HCT116 (cell line): ENCODE results near the gene NUAK2. TPM values are rescaled to one million over a fixed set of nuclear protein-coding genes. Genes with fewer than 3 reads are reported as not detected.
A peak's percentile ranks its signal among the peaks of the same experiment; 100 is the strongest.

ENCODE experiments used
- ATAC-seq: fragments of 200-7000 bp; cut with Tn5 transposase; 2 replicates; pipeline ENCODE4 v1.9.1; 2020; ENCODE audit warnings: mild to moderate bottlenecking, moderate library complexity
- BruUV-seq: library from RNA; stranded (reverse); fragments of 400-500 nt; replicated peaks from 2 replicates; lab custom pipeline; 2021; lab: Mats Ljungman, UMichigan
- CTCF ChIA-PET: fragments of 300-600 bp; sonication (Branson Sonifier 250); formaldehyde crosslinking; loops from one replicate; lab custom pipeline; 2021; ENCODE audit warnings: antibody characterized with exemption; lab: Charles Lee
- POLR2A ChIA-PET: fragments of 300-600, 350-600 bp; sonication (Branson Sonifier 250); formaldehyde crosslinking; loops from one replicate; lab custom pipeline; 2021; ENCODE audit warnings: antibody characterized with exemption; lab: Charles Lee
- RAD21 ChIA-PET, 2 experiments: fragments of 300-600 bp; sonication (Branson Sonifier 250); formaldehyde crosslinking; loops; one replicate each; lab custom pipeline; 2023; ENCODE audit warnings: low total read pairs in 2 of 2; ENCODE audit not compliant: uncharacterized antibody in 2 of 2, unreplicated experiment in 2 of 2, low non-redundant PET in 1 of 2; lab: Charles Lee
- DNase-seq: peaks from one replicate; pipeline ENCODE4 v3.0.0-alpha.2; 2010; ENCODE audit warnings: low read depth, low spot score
- H2AFZ ChIP-seq: fragments of 200-600 bp; shearing (Covaris generic), sonication (generic); 2 replicates; pipeline ENCODE4 v1.6.1; 2017; ENCODE audit warnings: low read depth, mixed run types, mixed read lengths, antibody characterized with exemption, low read length; ENCODE audit not compliant: poor library complexity, severe bottlenecking
- H3K27ac ChIP-seq: 2 replicates; pipeline ENCODE4 v1.5.1; 2012; ENCODE audit warnings: low read depth, low read length
- H3K27me3 ChIP-seq: fragments of 200-600 bp; sonication (generic); 2 replicates; pipeline ENCODE4 v1.6.1; 2016; ENCODE audit warnings: mixed run types, low read length, mixed read lengths; ENCODE audit not compliant: insufficient read depth
- H3K36me3 ChIP-seq, 2 experiments: fragments of 200-500 bp in 1 of 2; fragments of 200-600 bp in 1 of 2; sonication (Bioruptor generic) in 1 of 2; sonication (generic) in 1 of 2; 2 replicates each; pipeline versions ENCODE4 v1.5.1 to v1.6.1; 2014 to 2016; ENCODE audit warnings: low read length in 2 of 2, inconsistent platforms in 1 of 2, mixed read lengths in 1 of 2, mixed run types in 1 of 2; ENCODE audit not compliant: insufficient read depth in 2 of 2, control insufficient read depth in 1 of 2
- H3K4me1 ChIP-seq, 2 experiments: fragments of 200-600 bp in 1 of 2; sonication (generic) in 1 of 2; 2 replicates each; pipeline versions ENCODE4 v1.5.1 to v1.6.1; 2012 to 2017; ENCODE audit warnings: low read length in 2 of 2, inconsistent platforms in 1 of 2, mild to moderate bottlenecking in 1 of 2, mixed read lengths in 1 of 2, mixed run types in 1 of 2, moderate library complexity in 1 of 2; ENCODE audit not compliant: insufficient read depth in 2 of 2, control insufficient read depth in 1 of 2
- H3K4me2 ChIP-seq: fragments of 200-600 bp; sonication (generic); 2 replicates; pipeline ENCODE4 v1.6.1; 2017; ENCODE audit warnings: mixed run types, low read length, mixed read lengths
- H3K4me3 ChIP-seq, 2 experiments: fragments of 200-600 bp in 1 of 2; sonication (generic) in 1 of 2; replicated peaks in 1 of 2; 2 replicates each; pipeline ENCODE4 v1.5.1; 2011 to 2016; ENCODE audit warnings: low read length in 2 of 2, control low read depth in 1 of 2, low read depth in 1 of 2, mild to moderate bottlenecking in 1 of 2, mixed read lengths in 1 of 2, mixed run types in 1 of 2
- H3K79me2 ChIP-seq: fragments of 200-600 bp; sonication (generic); 2 replicates; pipeline ENCODE4 v1.6.1; 2017; ENCODE audit warnings: mild to moderate bottlenecking, mixed run types, low read length, moderate library complexity, mixed read lengths; ENCODE audit not compliant: insufficient read depth
- H3K9ac ChIP-seq: fragments of 200-600 bp; sonication (generic); 2 replicates; pipeline ENCODE4 v1.6.1; 2016; ENCODE audit warnings: low read length, mixed read lengths
- H3K9me2 ChIP-seq: fragments of 200-600 bp; sonication (generic), shearing (Covaris generic); 2 replicates; pipeline ENCODE4 v1.6.1; 2017; ENCODE audit warnings: mixed run types, mild to moderate bottlenecking, moderate library complexity; ENCODE audit not compliant: insufficient read depth
- H3K9me3 ChIP-seq, 2 experiments: fragments of 200-500 bp in 1 of 2; fragments of 200-600 bp in 1 of 2; sonication (Bioruptor generic) in 1 of 2; sonication (generic) in 1 of 2; 2 replicates each; pipeline ENCODE4 v1.6.1; 2014 to 2017; ENCODE audit warnings: low read length in 2 of 2, mixed read lengths in 2 of 2, inconsistent platforms in 1 of 2, low read depth in 1 of 2, mild to moderate bottlenecking in 1 of 2, mixed run types in 1 of 2, moderate library complexity in 1 of 2; ENCODE audit not compliant: control insufficient read depth in 1 of 2, insufficient read depth in 1 of 2
- H4K20me1 ChIP-seq: fragments of 200-600 bp; sonication (generic), shearing (Covaris generic); 2 replicates; pipeline ENCODE4 v1.6.1; 2017; ENCODE audit warnings: mixed run types, mild to moderate bottlenecking, moderate library complexity; ENCODE audit not compliant: insufficient read depth
- CEBPB ChIP-seq: IDR thresholded peaks from 2 replicates; pipeline ENCODE4 v1.6.1; 2012; ENCODE audit warnings: low read depth
- CTCF ChIP-seq, 3 experiments: fragments of 200-600 bp in 1 of 3; sonication (generic) in 1 of 3; IDR thresholded peaks in 2 of 3; conservative IDR thresholded peaks in 1 of 3; 2 replicates each; pipeline ENCODE4 v1.5.1; 2012 to 2017; ENCODE audit warnings: low read depth in 2 of 3, low read length in 2 of 3, antibody characterized with exemption in 1 of 3, borderline replicate concordance in 1 of 3, control low read depth in 1 of 3, mild to moderate bottlenecking in 1 of 3, mixed read lengths in 1 of 3, mixed run types in 1 of 3, moderate library complexity in 1 of 3; ENCODE audit not compliant: insufficient read depth in 1 of 3
- ELF1 ChIP-seq: IDR thresholded peaks from 2 replicates; pipeline ENCODE4 v1.6.1; 2012; ENCODE audit warnings: low read depth, borderline replicate concordance
- POLR2AphosphoS5 ChIP-seq: IDR thresholded peaks from 2 replicates; pipeline ENCODE4 v1.6.1; 2011; ENCODE audit warnings: mild to moderate bottlenecking, low read depth, low read length, moderate library complexity
- SP1 ChIP-seq: IDR thresholded peaks from 2 replicates; pipeline ENCODE4 v1.6.1; 2012; ENCODE audit warnings: low read depth
- TCF7L2 ChIP-seq: IDR thresholded peaks from 2 replicates; pipeline ENCODE4 v1.7.0; 2011; ENCODE audit warnings: borderline replicate concordance, inconsistent platforms; ENCODE audit not compliant: insufficient read depth, insufficient read length; ENCODE audit errors: extremely low read depth
- ZNF274 ChIP-seq: fragments of 200-500 bp; sonication (Bioruptor generic); IDR thresholded peaks from 2 replicates; pipeline ENCODE4 v1.6.1; 2014; ENCODE audit warnings: mild to moderate bottlenecking, low read depth, low read length, inconsistent platforms
- intact Hi-C: fragments of 100-400 bp; cut with micrococcal nuclease; formaldehyde crosslinking; loops from 2 replicates; pipeline ENCODE4 v1.10.0; 2022
- total RNA-seq: library from RNA; stranded (reverse); gene quantifications from one replicate; pipeline ENCODE4 v1.2.1, GENCODE V29; 2021; ENCODE audit not compliant: unreplicated experiment
- TF ChIP-seq, protein P1 (sequence below): IDR thresholded peaks from 2 replicates; pipeline ENCODE4 v1.6.1; 2012
- TF ChIP-seq, protein P2 (sequence below): IDR thresholded peaks from 2 replicates; pipeline ENCODE4 v1.6.1; 2011; ENCODE audit warnings: mild to moderate bottlenecking, low read length, moderate library complexity; ENCODE audit not compliant: insufficient replicate concordance; ENCODE audit errors: extremely low read depth

Gene NUAK2
- total RNA-seq, 1 experiment from 2014 or later = 3.0 TPM

- H3K4me3 ChIP-seq = no peak overlapping the region
- 0 out of 2 replicates have a peak overlapping the region, but pooled peaks have one; percentile 7 for H3K4me2 ChIP-seq
- H3K36me3 ChIP-seq = no peaks in the 10 kb centered on the region
- H3K9ac ChIP-seq = no peak overlapping the region
- H3K27me3 ChIP-seq = no peaks in the 10 kb centered on the region
- no peak overlapping the region for H2AFZ ChIP-seq
- ATAC-seq (no peak), DNase-seq (no peak)
- peaks cover 24 to 52% of the 10 kb centered on the region in 2 experiments for H3K4me1 ChIP-seq
- RAD21 ChIA-PET = interaction anchor here in 1 of 2 experiments (1.2 kb wide), 1 partner anchor 59 kb away, joined by 3 read pairs; no protein-coding TSS in a partner anchor
- BruUV-seq = no TSS peak
- CTCF ChIA-PET = interaction anchor here (0.6 to 1.6 kb wide), 2 partner anchors 10 to 278 kb away, joined by 3 to 4 read pairs; no protein-coding TSS in a partner anchor
- no peaks in the 10 kb centered on the region for H4K20me1 ChIP-seq
- intact Hi-C loops = no loop called here
- TF ChIP-seq ELF1 = no peak
- TF ChIP-seq, protein P1, sequence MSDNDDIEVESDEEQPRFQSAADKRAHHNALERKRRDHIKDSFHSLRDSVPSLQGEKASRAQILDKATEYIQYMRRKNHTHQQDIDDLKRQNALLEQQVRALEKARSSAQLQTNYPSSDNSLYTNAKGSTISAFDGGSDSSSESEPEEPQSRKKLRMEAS = no peak
- TF ChIP-seq ZNF274 = no peak
- no peak for TF ChIP-seq CEBPB
- no peak for TF ChIP-seq SP1
- TF ChIP-seq POLR2AphosphoS5 = no peak
- TF ChIP-seq, all 23 proteins: peak for 0
- H3K79me2 ChIP-seq = no peaks in the 10 kb centered on the region
- no peaks in the 10 kb centered on the region for H3K9me2 ChIP-seq
- no peak overlapping the region for H3K27ac ChIP-seq
- POLR2A ChIA-PET = no interaction called here
- H3K9me3 ChIP-seq = no peaks in the 10 kb centered on the region
Observed at GRCh38 chr1:205266611-205267305, 54.8 kb downstream of the NUAK2 start.

GRCh38 chr1:205263580-205264190, 57.9 kb downstream of the NUAK2 start:
- DNase-seq (no peak), ATAC-seq (no peak)
- Histone ChIP-seq H3K9ac (no peak overlapping the region), H3K79me2 (no peaks in the 10 kb centered on the region), H3K27me3 (no peaks in the 10 kb centered on the region), H3K36me3 (no peaks in the 10 kb centered on the region), H3K4me3 (no peak overlapping the region), H2AFZ (no peak overlapping the region), H3K9me2 (no peaks in the 10 kb centered on the region), H3K27ac (no peak overlapping the region), H4K20me1 (no peaks in the 10 kb centered on the region), H3K4me2 (no peak overlapping the region), H3K4me1 (peaks cover 20 to 61% of the 10 kb centered on the region in 2 experiments), H3K9me3 (no peaks in the 10 kb centered on the region)
- intact Hi-C loops = no loop called here
- ChIA-PET POLR2A (no interaction called here), CTCF (interaction anchor here (1.0 kb wide), 1 partner anchor 456 kb away, joined by 4 read pairs; no protein-coding TSS in a partner anchor), RAD21 (interaction anchor here in 1 of 2 experiments (0.6 kb wide), 1 partner anchor 65 kb away, joined by 4 read pairs; no protein-coding TSS in a partner anchor)
- TF ChIP-seq CEBPB = no peak
- TF ChIP-seq TCF7L2 = no peak
- no peak for TF ChIP-seq CTCF (IDR thresholded peaks at IDR 0.05 in 2 of 3, conservative IDR thresholded peaks at IDR 0.05 in 1 of 3; ENCODE audit: borderline replicate concordance in 1 of 3, insufficient read depth in 1 of 3, low read depth in 2 of 3, low read length in 2 of 3)
- TF ChIP-seq, protein P2, sequence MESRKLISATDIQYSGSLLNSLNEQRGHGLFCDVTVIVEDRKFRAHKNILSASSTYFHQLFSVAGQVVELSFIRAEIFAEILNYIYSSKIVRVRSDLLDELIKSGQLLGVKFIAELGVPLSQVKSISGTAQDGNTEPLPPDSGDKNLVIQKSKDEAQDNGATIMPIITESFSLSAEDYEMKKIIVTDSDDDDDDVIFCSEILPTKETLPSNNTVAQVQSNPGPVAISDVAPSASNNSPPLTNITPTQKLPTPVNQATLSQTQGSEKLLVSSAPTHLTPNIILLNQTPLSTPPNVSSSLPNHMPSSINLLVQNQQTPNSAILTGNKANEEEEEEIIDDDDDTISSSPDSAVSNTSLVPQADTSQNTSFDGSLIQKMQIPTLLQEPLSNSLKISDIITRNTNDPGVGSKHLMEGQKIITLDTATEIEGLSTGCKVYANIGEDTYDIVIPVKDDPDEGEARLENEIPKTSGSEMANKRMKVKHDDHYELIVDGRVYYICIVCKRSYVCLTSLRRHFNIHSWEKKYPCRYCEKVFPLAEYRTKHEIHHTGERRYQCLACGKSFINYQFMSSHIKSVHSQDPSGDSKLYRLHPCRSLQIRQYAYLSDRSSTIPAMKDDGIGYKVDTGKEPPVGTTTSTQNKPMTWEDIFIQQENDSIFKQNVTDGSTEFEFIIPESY = no peak
- TF ChIP-seq POLR2AphosphoS5 = no peak
- TF ChIP-seq SP1 = no peak
- no TSS peak for BruUV-seq
